IMR-90 (cell line): Measurements from ENCODE around the gene DOCK4. TPM values are rescaled to one million over a fixed set of nuclear protein-coding genes. Genes with fewer than 3 reads are reported as not detected.

Experiments used
- ATAC-seq: fragments of 200-7000 bp; cut with Tn5 transposase; 2 replicates; pipeline ENCODE4 v1.9.1; 2020; ENCODE audit warnings: low read depth, mild to moderate bottlenecking, moderate library complexity
- BruUV-seq: library from RNA; stranded (reverse); fragments of 400-500 nt; replicated peaks from 2 replicates; lab custom pipeline; 2021; lab: Mats Ljungman, UMichigan
- CTCF ChIA-PET: fragments of 300-600 bp; formaldehyde crosslinking; extraction: SDS; loops from one replicate; lab custom pipeline; 2021; ENCODE audit warnings: antibody characterized with exemption; lab: Yijun Ruan, JAX
- POLR2A ChIA-PET: fragments of 300-600 bp; sonication (Branson Sonifier 250); formaldehyde crosslinking; loops from one replicate; lab custom pipeline; 2022; ENCODE audit warnings: antibody characterized with exemption; ENCODE audit not compliant: unreplicated experiment; lab: Charles Lee
- DNase-seq: peaks from one replicate; pipeline ENCODE4 v3.0.0; 2013
- H2AFZ ChIP-seq: replicated peaks from 2 replicates; pipeline ENCODE3; 2013; ENCODE audit warnings: low read length, mild to moderate bottlenecking; ENCODE audit not compliant: poor library complexity
- H2AK5ac ChIP-seq: 2 replicates; pipeline ENCODE4 v1.6.1; 2013; ENCODE audit warnings: low read depth, low read length, inconsistent platforms
- H2AK9ac ChIP-seq: replicated peaks from 2 replicates; pipeline ENCODE3; 2013; ENCODE audit warnings: mild to moderate bottlenecking, low read depth, low read length, moderate library complexity; ENCODE audit not compliant: poor library complexity
- H2BK120ac ChIP-seq: 2 replicates; pipeline ENCODE4 v1.6.1; 2013; ENCODE audit warnings: low read depth, low read length, inconsistent platforms
- H2BK15ac ChIP-seq: 3 replicates; pipeline ENCODE4 v1.6.1; 2013; ENCODE audit warnings: low read depth, low read length, inconsistent platforms
- H2BK20ac ChIP-seq: 2 replicates; pipeline ENCODE4 v1.6.1; 2013; ENCODE audit warnings: low read depth, mild to moderate bottlenecking, inconsistent platforms, low read length, moderate library complexity
- H2BK5ac ChIP-seq: 2 replicates; pipeline ENCODE4 v1.6.1; 2013; ENCODE audit warnings: mild to moderate bottlenecking, low read depth, low read length, inconsistent platforms; ENCODE audit not compliant: poor library complexity, severe bottlenecking
- H3K14ac ChIP-seq: replicated peaks from 2 replicates; pipeline ENCODE4 v1.6.1; 2013; ENCODE audit warnings: low read depth, low read length, inconsistent platforms
- H3K18ac ChIP-seq: 2 replicates; pipeline ENCODE4 v1.6.1; 2013; ENCODE audit warnings: low read depth, low read length, control low read depth
- H3K23ac ChIP-seq: 2 replicates; pipeline ENCODE4 v1.6.1; 2013; ENCODE audit warnings: low read depth, low read length, inconsistent platforms
- H3K27ac ChIP-seq: 2 replicates; pipeline ENCODE4 v1.5.1; 2013; ENCODE audit warnings: mild to moderate bottlenecking, control low read depth, low read length; ENCODE audit not compliant: insufficient read depth
- H3K27me3 ChIP-seq: 2 replicates; pipeline ENCODE4 v1.6.1; 2013; ENCODE audit warnings: low read length; ENCODE audit not compliant: control insufficient read depth, insufficient read depth
- H3K36me3 ChIP-seq: 2 replicates; pipeline ENCODE4 v1.6.1; 2013; ENCODE audit warnings: low read length, mixed read lengths; ENCODE audit not compliant: control insufficient read depth, insufficient read depth
- H3K4ac ChIP-seq: 2 replicates; pipeline ENCODE4 v1.6.1; 2013; ENCODE audit warnings: low read depth, low read length, inconsistent platforms
- H3K4me1 ChIP-seq: 2 replicates; pipeline ENCODE4 v1.6.1; 2013; ENCODE audit warnings: low read length, mixed read lengths; ENCODE audit not compliant: control insufficient read depth, insufficient read depth
- H3K4me2 ChIP-seq: 2 replicates; pipeline ENCODE4 v1.6.1; 2013; ENCODE audit warnings: low read depth, mild to moderate bottlenecking, control low read depth, low read length, moderate library complexity
- H3K4me3 ChIP-seq: 2 replicates; pipeline ENCODE4 v1.5.1; 2013; ENCODE audit warnings: low read depth, mild to moderate bottlenecking, control low read depth, low read length, moderate library complexity; ENCODE audit not compliant: insufficient read depth
- H3K56ac ChIP-seq: 2 replicates; pipeline ENCODE4 v1.6.1; 2013; ENCODE audit warnings: low read length, inconsistent platforms; ENCODE audit not compliant: insufficient read depth; ENCODE audit errors: extremely low read depth
- H3K79me1 ChIP-seq, 2 experiments: 2 replicates each; pipeline ENCODE4 v1.6.1; 2013; ENCODE audit warnings: low read length in 2 of 2, inconsistent platforms in 1 of 2, low read depth in 1 of 2
- H3K9ac ChIP-seq: 2 replicates; pipeline ENCODE4 v1.6.1; 2013; ENCODE audit warnings: low read depth, low read length, control low read depth
- H3K9me1 ChIP-seq: 2 replicates; pipeline ENCODE4 v1.6.1; 2013; ENCODE audit warnings: low read length, inconsistent platforms; ENCODE audit not compliant: insufficient read depth
- H3K9me3 ChIP-seq: 2 replicates; pipeline ENCODE4 v1.6.1; 2013; ENCODE audit warnings: low read length; ENCODE audit not compliant: control insufficient read depth, insufficient read depth
- H4K20me1 ChIP-seq: 2 replicates; pipeline ENCODE4 v1.6.1; 2013; ENCODE audit warnings: low read length, inconsistent platforms; ENCODE audit not compliant: insufficient read depth
- H4K5ac ChIP-seq: 2 replicates; pipeline ENCODE4 v1.6.1; 2013; ENCODE audit warnings: mild to moderate bottlenecking, low read depth, low read length, control low read depth
- H4K8ac ChIP-seq, 2 experiments: 2 replicates each; pipeline ENCODE4 v1.6.1; 2013; ENCODE audit warnings: low read depth in 2 of 2, low read length in 2 of 2, control low read depth in 1 of 2, inconsistent platforms in 1 of 2
- H4K91ac ChIP-seq: 2 replicates; pipeline ENCODE4 v1.6.1; 2013; ENCODE audit warnings: low read depth, low read length, inconsistent platforms; ENCODE audit not compliant: insufficient read depth
- CHD1 ChIP-seq: IDR thresholded peaks from 2 replicates; pipeline ENCODE4 v1.6.1; 2012; ENCODE audit warnings: low read depth, low read length, improper control_type of control experiment
- CTCF ChIP-seq: conservative IDR thresholded peaks from 2 replicates; pipeline ENCODE4 v1.5.1; 2012; ENCODE audit warnings: mild to moderate bottlenecking, low read depth, low read length, improper control_type of control experiment
- MAFK ChIP-seq: IDR thresholded peaks from 2 replicates; pipeline ENCODE4 v1.6.1; 2012; ENCODE audit warnings: low read depth, low read length, improper control_type of control experiment
- NFE2L2 ChIP-seq: fragments of 150-350 bp; IDR thresholded peaks from 2 replicates; pipeline ENCODE4 v1.6.1; 2016; ENCODE audit warnings: low read depth, mild to moderate bottlenecking, low read length
- RAD21 ChIP-seq: IDR thresholded peaks from 2 replicates; pipeline ENCODE4 v1.6.1; 2012; ENCODE audit warnings: low read length, improper control_type of control experiment
- RCOR1 ChIP-seq: IDR thresholded peaks from 2 replicates; pipeline ENCODE4 v1.6.1; 2012; ENCODE audit warnings: mild to moderate bottlenecking, low read length, improper control_type of control experiment; ENCODE audit not compliant: insufficient replicate concordance
- SMC3 ChIP-seq: fragments of 150-350 bp; IDR thresholded peaks from 2 replicates; pipeline ENCODE4 v1.6.1; 2016; ENCODE audit warnings: low read depth, mild to moderate bottlenecking, antibody characterized with exemption, low read length, moderate library complexity
- WGBS, 2 experiments: methylation state at CpG; one replicate each; pipeline versions ENCODE4 v1.1.5 to v1.1.7; 2013; ENCODE audit warnings: missing lambda C conversion rate in 2 of 2; ENCODE audit not compliant: insufficient read length in 1 of 2; ENCODE audit errors: extremely low coverage in 2 of 2; 5-methylcytosine and 5-hydroxymethylcytosine counted together
- dilution Hi-C: fragments of 300-500 bp; cut with HindIII; formaldehyde crosslinking; loops from one replicate; pipeline ENCODE4 v1.14.3; 2018; ENCODE audit warnings: low sequenced_read_pairs; ENCODE audit not compliant: unreplicated experiment
- in situ Hi-C: fragments of 300-500 bp; cut with MboI; formaldehyde crosslinking; loops from 3 replicates; pipeline ENCODE4 v1.14.3; 2019; ENCODE audit warnings: low sequenced_read_pairs, inconsistent platforms, mixed read lengths
- intact Hi-C: fragments of 100-400 bp; cut with micrococcal nuclease; formaldehyde crosslinking; loops from 2 replicates; pipeline ENCODE4 v1.10.0; 2022
- polyA plus RNA-seq, 3 experiments: library from polyadenylated mRNA; depleted of rRNA; stranded (reverse); fragments of >200 nt; gene quantifications; 2 replicates each; pipeline ENCODE4 v1.2.3, GENCODE V29; 2012; ENCODE audit warnings: low replicate concordance in 1 of 3
- total RNA-seq: library from RNA; depleted of rRNA; stranded (reverse); fragments of >200 nt; gene quantifications from 2 replicates; pipeline ENCODE4 v1.2.3, GENCODE V29; 2012

DOCK4 gene
- total and polyA plus RNA-seq, 2 of the 4 experiments (the other 2 are of a cell fraction), result 4.4 to 12.2 TPM

GRCh38 chr7:111865430-111865829 is 340.8 kb downstream of the DOCK4 start:
- no peaks in the 10 kb centered on the region for H3K79me1 ChIP-seq
- ATAC-seq (no peak), DNase-seq (no peak)
- no peak overlapping the region for H3K23ac ChIP-seq
- ChIA-PET CTCF (no interaction called here), POLR2A (no interaction called here)
- H3K9me3 ChIP-seq, result no peaks in the 10 kb centered on the region
- no peak overlapping the region for H4K91ac ChIP-seq
- TF ChIP-seq NFE2L2 (no peak), SMC3 (no peak), CHD1 (no peak), RAD21 (no peak), MAFK (no peak), CTCF (no peak), RCOR1 (no peak)
- no peak overlapping the region for H3K56ac ChIP-seq
- BruUV-seq, result no TSS peak
- no peak overlapping the region for H3K27ac ChIP-seq
- dilution Hi-C loops (no loop called here), intact Hi-C loops (no loop called here), in situ Hi-C loops (no loop called here)
- no peak overlapping the region for H3K4me2 ChIP-seq
- no peak overlapping the region for H2BK15ac ChIP-seq
- H2AFZ ChIP-seq, result no peak overlapping the region
- H3K9ac ChIP-seq, result no peak overlapping the region
- H2BK120ac ChIP-seq, result no peak overlapping the region
- no peaks in the 10 kb centered on the region for H3K27me3 ChIP-seq
- no peak overlapping the region for H2BK5ac ChIP-seq
- H2BK20ac ChIP-seq, result no peak overlapping the region
- H3K18ac ChIP-seq, result no peak overlapping the region
- no peak overlapping the region for H4K8ac ChIP-seq
- no peak overlapping the region for H4K5ac ChIP-seq
- no peak overlapping the region for H3K14ac ChIP-seq
- no peaks in the 10 kb centered on the region for H4K20me1 ChIP-seq
- H2AK9ac ChIP-seq, result no peak overlapping the region
- WGBS, 2 experiments, result no CpG with 5 or more reads among the region's 1 CpG
- peaks cover 5% of the 10 kb centered on the region for H3K4me1 ChIP-seq
- H3K9me1 ChIP-seq, result peaks cover 3% of the 10 kb centered on the region; the same call in 1 of the 2 replicates
- no peak overlapping the region for H3K4ac ChIP-seq
- peaks cover 12% of the 10 kb centered on the region for H3K36me3 ChIP-seq
- H2AK5ac ChIP-seq, result no peak overlapping the region
- no peak overlapping the region for H3K4me3 ChIP-seq
